Prostate gland (tissue), 2 donors: ENCODE measurements around the gene GPX3.

ENCODE experiments used
- CTCF ChIP-seq, 4 experiments: fragments of 200-600 bp in 2 of 4; fragments of 450-650 bp in 2 of 4; sonication (generic) in 2 of 4; IDR thresholded peaks; 1 replicate in 3 of 4; 2 replicates in 1 of 4; pipeline ENCODE4 v1.5.1; 2016 to 2019; ENCODE audit warnings: antibody characterized with exemption in 4 of 4, mild to moderate bottlenecking in 2 of 4, moderate library complexity in 2 of 4
- POLR2AphosphoS5 ChIP-seq: sonication (generic); formaldehyde crosslinking; IDR thresholded peaks from one replicate; pipeline ENCODE4 v1.6.1; 2017; ENCODE audit warnings: antibody characterized with exemption

DNA sequence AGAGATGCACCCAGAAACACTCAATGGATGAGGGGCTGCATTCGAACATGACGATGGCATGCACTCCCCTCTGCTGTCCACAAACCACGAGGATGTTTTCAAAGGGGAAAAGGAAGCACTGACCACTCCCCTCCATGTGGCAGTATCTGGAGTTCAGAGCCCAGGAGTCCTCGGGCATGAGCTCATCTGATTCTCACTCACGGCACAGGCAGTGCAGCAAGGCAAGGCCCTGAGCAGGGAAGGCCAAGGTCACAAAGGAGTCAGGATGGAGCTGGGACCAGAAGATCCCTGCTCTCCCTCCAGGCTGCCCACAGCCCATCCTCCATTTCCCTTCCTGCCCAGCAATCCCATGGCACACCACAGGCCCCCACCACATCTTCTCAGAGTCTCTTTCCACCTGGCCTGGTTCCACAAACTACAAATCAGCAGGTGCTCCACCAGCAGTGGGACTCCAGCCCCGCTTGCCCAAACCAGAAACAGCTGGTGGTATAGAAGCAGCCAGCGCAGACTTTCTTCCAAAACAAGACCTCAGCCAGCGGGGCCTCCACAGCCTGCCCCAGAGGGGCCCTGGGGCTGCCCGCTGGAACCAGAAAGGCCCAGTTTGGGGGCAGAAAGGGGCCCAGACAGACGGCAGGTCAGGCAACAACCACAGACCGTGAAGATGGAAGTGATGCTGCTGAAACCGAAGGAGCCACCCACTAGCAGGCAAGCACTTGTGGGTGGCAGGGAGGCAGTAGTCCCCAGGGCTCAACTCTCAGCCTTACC lies 48.2 kb downstream of the GPX3 start:
- TF ChIP-seq CTCF (IDR thresholded peaks at IDR 0.05), result no peak
- no peak for TF ChIP-seq POLR2AphosphoS5
